IMR-90 (cell line): ENCODE data around the gene CPNE9. TPM values are rescaled to one million over a fixed set of nuclear protein-coding genes. Genes with fewer than 3 reads are reported as not detected.

Experiments
- ATAC-seq: fragments of 200-7000 bp; cut with Tn5 transposase; 2 replicates; pipeline ENCODE4 v1.9.1; 2020; ENCODE audit warnings: low read depth, mild to moderate bottlenecking, moderate library complexity
- BruUV-seq: library from RNA; stranded (reverse); fragments of 400-500 nt; replicated peaks from 2 replicates; lab custom pipeline; 2021; lab: Mats Ljungman, UMichigan
- CTCF ChIA-PET: fragments of 300-600 bp; formaldehyde crosslinking; extraction: SDS; loops from one replicate; lab custom pipeline; 2021; ENCODE audit warnings: antibody characterized with exemption; lab: Yijun Ruan, JAX
- POLR2A ChIA-PET: fragments of 300-600 bp; sonication (Branson Sonifier 250); formaldehyde crosslinking; loops from one replicate; lab custom pipeline; 2022; ENCODE audit warnings: antibody characterized with exemption; ENCODE audit not compliant: unreplicated experiment; lab: Charles Lee
- DNase-seq: peaks from one replicate; pipeline ENCODE4 v3.0.0; 2013
- H2AFZ ChIP-seq: replicated peaks from 2 replicates; pipeline ENCODE3; 2013; ENCODE audit warnings: low read length, mild to moderate bottlenecking; ENCODE audit not compliant: poor library complexity
- H2AK5ac ChIP-seq: 2 replicates; pipeline ENCODE4 v1.6.1; 2013; ENCODE audit warnings: low read depth, low read length, inconsistent platforms
- H2AK9ac ChIP-seq: replicated peaks from 2 replicates; pipeline ENCODE3; 2013; ENCODE audit warnings: mild to moderate bottlenecking, low read depth, low read length, moderate library complexity; ENCODE audit not compliant: poor library complexity
- H2BK120ac ChIP-seq: 2 replicates; pipeline ENCODE4 v1.6.1; 2013; ENCODE audit warnings: low read depth, low read length, inconsistent platforms
- H2BK15ac ChIP-seq: 3 replicates; pipeline ENCODE4 v1.6.1; 2013; ENCODE audit warnings: low read depth, low read length, inconsistent platforms
- H2BK20ac ChIP-seq: 2 replicates; pipeline ENCODE4 v1.6.1; 2013; ENCODE audit warnings: low read depth, mild to moderate bottlenecking, inconsistent platforms, low read length, moderate library complexity
- H2BK5ac ChIP-seq: 2 replicates; pipeline ENCODE4 v1.6.1; 2013; ENCODE audit warnings: mild to moderate bottlenecking, low read depth, low read length, inconsistent platforms; ENCODE audit not compliant: poor library complexity, severe bottlenecking
- H3K14ac ChIP-seq: replicated peaks from 2 replicates; pipeline ENCODE4 v1.6.1; 2013; ENCODE audit warnings: low read depth, low read length, inconsistent platforms
- H3K18ac ChIP-seq: 2 replicates; pipeline ENCODE4 v1.6.1; 2013; ENCODE audit warnings: low read depth, low read length, control low read depth
- H3K23ac ChIP-seq: 2 replicates; pipeline ENCODE4 v1.6.1; 2013; ENCODE audit warnings: low read depth, low read length, inconsistent platforms
- H3K27ac ChIP-seq: 2 replicates; pipeline ENCODE4 v1.5.1; 2013; ENCODE audit warnings: mild to moderate bottlenecking, control low read depth, low read length; ENCODE audit not compliant: insufficient read depth
- H3K27me3 ChIP-seq: 2 replicates; pipeline ENCODE4 v1.6.1; 2013; ENCODE audit warnings: low read length; ENCODE audit not compliant: control insufficient read depth, insufficient read depth
- H3K36me3 ChIP-seq: 2 replicates; pipeline ENCODE4 v1.6.1; 2013; ENCODE audit warnings: low read length, mixed read lengths; ENCODE audit not compliant: control insufficient read depth, insufficient read depth
- H3K4ac ChIP-seq: 2 replicates; pipeline ENCODE4 v1.6.1; 2013; ENCODE audit warnings: low read depth, low read length, inconsistent platforms
- H3K4me1 ChIP-seq: 2 replicates; pipeline ENCODE4 v1.6.1; 2013; ENCODE audit warnings: low read length, mixed read lengths; ENCODE audit not compliant: control insufficient read depth, insufficient read depth
- H3K4me2 ChIP-seq: 2 replicates; pipeline ENCODE4 v1.6.1; 2013; ENCODE audit warnings: low read depth, mild to moderate bottlenecking, control low read depth, low read length, moderate library complexity
- H3K4me3 ChIP-seq: 2 replicates; pipeline ENCODE4 v1.5.1; 2013; ENCODE audit warnings: low read depth, mild to moderate bottlenecking, control low read depth, low read length, moderate library complexity; ENCODE audit not compliant: insufficient read depth
- H3K56ac ChIP-seq: 2 replicates; pipeline ENCODE4 v1.6.1; 2013; ENCODE audit warnings: low read length, inconsistent platforms; ENCODE audit not compliant: insufficient read depth; ENCODE audit errors: extremely low read depth
- H3K79me1 ChIP-seq, 2 experiments: 2 replicates each; pipeline ENCODE4 v1.6.1; 2013; ENCODE audit warnings: low read length in 2 of 2, inconsistent platforms in 1 of 2, low read depth in 1 of 2
- H3K9ac ChIP-seq: 2 replicates; pipeline ENCODE4 v1.6.1; 2013; ENCODE audit warnings: low read depth, low read length, control low read depth
- H3K9me1 ChIP-seq: 2 replicates; pipeline ENCODE4 v1.6.1; 2013; ENCODE audit warnings: low read length, inconsistent platforms; ENCODE audit not compliant: insufficient read depth
- H3K9me3 ChIP-seq: 2 replicates; pipeline ENCODE4 v1.6.1; 2013; ENCODE audit warnings: low read length; ENCODE audit not compliant: control insufficient read depth, insufficient read depth
- H4K20me1 ChIP-seq: 2 replicates; pipeline ENCODE4 v1.6.1; 2013; ENCODE audit warnings: low read length, inconsistent platforms; ENCODE audit not compliant: insufficient read depth
- H4K5ac ChIP-seq: 2 replicates; pipeline ENCODE4 v1.6.1; 2013; ENCODE audit warnings: mild to moderate bottlenecking, low read depth, low read length, control low read depth
- H4K8ac ChIP-seq, 2 experiments: 2 replicates each; pipeline ENCODE4 v1.6.1; 2013; ENCODE audit warnings: low read depth in 2 of 2, low read length in 2 of 2, control low read depth in 1 of 2, inconsistent platforms in 1 of 2
- H4K91ac ChIP-seq: 2 replicates; pipeline ENCODE4 v1.6.1; 2013; ENCODE audit warnings: low read depth, low read length, inconsistent platforms; ENCODE audit not compliant: insufficient read depth
- MAFK ChIP-seq: IDR thresholded peaks from 2 replicates; pipeline ENCODE4 v1.6.1; 2012; ENCODE audit warnings: low read depth, low read length, improper control_type of control experiment
- MAZ ChIP-seq: IDR thresholded peaks from 2 replicates; pipeline ENCODE4 v1.6.1; 2012; ENCODE audit warnings: low read depth, mild to moderate bottlenecking, low read length, improper control_type of control experiment, moderate library complexity, borderline replicate concordance
- NFE2L2 ChIP-seq: fragments of 150-350 bp; IDR thresholded peaks from 2 replicates; pipeline ENCODE4 v1.6.1; 2016; ENCODE audit warnings: low read depth, mild to moderate bottlenecking, low read length
- WGBS, 2 experiments: methylation state at CpG; one replicate each; pipeline versions ENCODE4 v1.1.5 to v1.1.7; 2013; ENCODE audit warnings: missing lambda C conversion rate in 2 of 2; ENCODE audit not compliant: insufficient read length in 1 of 2; ENCODE audit errors: extremely low coverage in 2 of 2; 5-methylcytosine and 5-hydroxymethylcytosine counted together
- dilution Hi-C: fragments of 300-500 bp; cut with HindIII; formaldehyde crosslinking; loops from one replicate; pipeline ENCODE4 v1.14.3; 2018; ENCODE audit warnings: low sequenced_read_pairs; ENCODE audit not compliant: unreplicated experiment
- in situ Hi-C: fragments of 300-500 bp; cut with MboI; formaldehyde crosslinking; loops from 3 replicates; pipeline ENCODE4 v1.14.3; 2019; ENCODE audit warnings: low sequenced_read_pairs, inconsistent platforms, mixed read lengths
- intact Hi-C: fragments of 100-400 bp; cut with micrococcal nuclease; formaldehyde crosslinking; loops from 2 replicates; pipeline ENCODE4 v1.10.0; 2022
- polyA plus RNA-seq, 3 experiments: library from polyadenylated mRNA; depleted of rRNA; stranded (reverse); fragments of >200 nt; gene quantifications; 2 replicates each; pipeline ENCODE4 v1.2.3, GENCODE V29; 2012; ENCODE audit warnings: low replicate concordance in 1 of 3
- total RNA-seq: library from RNA; depleted of rRNA; stranded (reverse); fragments of >200 nt; gene quantifications from 2 replicates; pipeline ENCODE4 v1.2.3, GENCODE V29; 2012
- TF ChIP-seq, protein P1 (sequence below): conservative IDR thresholded peaks from 2 replicates; pipeline ENCODE4 v1.5.1; 2012; ENCODE audit warnings: mild to moderate bottlenecking, low read depth, low read length, improper control_type of control experiment

CPNE9 gene
- total and polyA plus RNA-seq, 2 of the 4 experiments (the other 2 are of a cell fraction), result not detected

DNA sequence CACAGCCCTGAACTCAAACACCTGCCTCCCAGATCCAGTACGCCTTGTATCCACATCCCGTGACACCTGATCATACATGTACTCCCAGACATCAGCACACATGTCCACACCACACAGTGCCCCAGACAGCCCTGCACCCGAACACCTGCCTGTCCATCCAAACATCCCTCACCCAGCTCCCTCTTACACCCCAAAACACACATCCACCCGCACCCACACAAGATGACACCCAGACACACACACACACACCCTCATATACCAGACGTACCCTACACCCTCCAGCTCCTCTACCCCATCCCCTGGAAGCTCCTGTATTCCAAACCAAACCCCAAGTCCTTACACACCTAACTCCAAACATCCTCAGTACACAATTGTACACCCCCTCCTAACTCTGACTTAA, 65.4 kb downstream of the CPNE9 start (continued):
- TF ChIP-seq, protein P1, sequence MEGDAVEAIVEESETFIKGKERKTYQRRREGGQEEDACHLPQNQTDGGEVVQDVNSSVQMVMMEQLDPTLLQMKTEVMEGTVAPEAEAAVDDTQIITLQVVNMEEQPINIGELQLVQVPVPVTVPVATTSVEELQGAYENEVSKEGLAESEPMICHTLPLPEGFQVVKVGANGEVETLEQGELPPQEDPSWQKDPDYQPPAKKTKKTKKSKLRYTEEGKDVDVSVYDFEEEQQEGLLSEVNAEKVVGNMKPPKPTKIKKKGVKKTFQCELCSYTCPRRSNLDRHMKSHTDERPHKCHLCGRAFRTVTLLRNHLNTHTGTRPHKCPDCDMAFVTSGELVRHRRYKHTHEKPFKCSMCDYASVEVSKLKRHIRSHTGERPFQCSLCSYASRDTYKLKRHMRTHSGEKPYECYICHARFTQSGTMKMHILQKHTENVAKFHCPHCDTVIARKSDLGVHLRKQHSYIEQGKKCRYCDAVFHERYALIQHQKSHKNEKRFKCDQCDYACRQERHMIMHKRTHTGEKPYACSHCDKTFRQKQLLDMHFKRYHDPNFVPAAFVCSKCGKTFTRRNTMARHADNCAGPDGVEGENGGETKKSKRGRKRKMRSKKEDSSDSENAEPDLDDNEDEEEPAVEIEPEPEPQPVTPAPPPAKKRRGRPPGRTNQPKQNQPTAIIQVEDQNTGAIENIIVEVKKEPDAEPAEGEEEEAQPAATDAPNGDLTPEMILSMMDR, result no peak

DNA sequence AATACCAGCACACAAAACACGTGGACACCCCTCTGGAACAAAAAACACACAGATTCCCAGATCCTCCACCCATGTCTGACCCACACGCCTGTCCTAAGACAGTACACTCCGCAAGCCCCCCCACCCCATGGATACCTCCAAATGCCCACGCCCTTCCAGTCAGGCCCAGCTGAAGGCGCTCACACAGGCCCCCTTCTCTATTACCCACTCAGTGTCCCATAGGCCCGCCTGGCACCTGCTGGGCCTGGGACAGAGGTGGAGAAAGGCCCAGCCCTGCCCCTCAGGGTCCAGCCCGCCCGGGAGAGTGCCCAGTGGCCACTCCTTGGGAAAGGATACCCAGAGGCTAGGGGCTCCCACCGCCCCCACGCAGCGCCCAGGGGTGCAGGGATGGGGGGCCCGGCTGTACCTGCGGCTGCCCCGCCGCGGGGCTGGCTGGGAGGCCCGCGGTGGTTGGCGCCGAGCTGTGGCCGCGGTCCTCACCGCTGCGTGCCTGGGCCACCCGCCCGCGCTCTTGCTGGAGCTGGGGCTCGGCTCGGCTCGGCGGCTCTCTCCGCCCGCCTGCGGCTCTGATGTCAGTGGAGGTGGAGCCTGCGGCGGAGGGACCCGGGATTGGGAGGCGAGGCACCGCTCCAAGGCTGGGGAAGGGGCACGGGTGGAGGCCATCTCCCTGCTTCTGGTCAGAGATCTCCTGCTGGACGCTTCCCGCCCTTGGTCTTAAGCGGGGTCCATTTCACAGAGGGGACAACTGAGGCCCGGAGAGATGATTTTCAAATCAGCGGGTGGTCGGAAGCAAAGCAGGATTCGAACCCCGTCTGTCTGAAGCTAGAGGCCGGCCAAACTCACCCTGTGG, 66.0 kb downstream of the CPNE9 start, which contains the start of gene CAMK1:
CAMK1 (minus strand) TSS at position 522 of the 850 bp plus-strand sequence. CDS start 2,198 bp downstream, outside the sequence.
- Histone ChIP-seq H2AK5ac (peak within 1 kb of the TSS; percentile 96), H2AFZ (peak within 1 kb of the TSS; percentile 98), H3K9ac (peak within 1 kb of the TSS; percentile 88), H3K18ac (peak within 1 kb of the TSS; percentile 87), H2AK9ac (peak within 1 kb of the TSS; percentile 87), H2BK120ac (peak within 1 kb of the TSS; percentile 39), H2BK5ac (peak within 1 kb of the TSS; percentile 42), H3K9me1 (peaks cover 28% of the 10 kb centered on the region), H3K9me3 (no peaks in the 10 kb centered on the region), H3K56ac (peak within 1 kb of the TSS; percentile 68; the same call in 1 of the 2 replicates), H3K14ac (peak within 1 kb of the TSS; percentile 85), H3K4me3 (peak within 1 kb of the TSS; percentile 72), H3K4me1 (peaks cover 27% of the 10 kb centered on the region), H3K27ac (peak within 1 kb of the TSS; percentile 66), H4K20me1 (peaks cover 8% of the 10 kb centered on the region; the same call in 1 of the 2 replicates), H4K5ac (peak within 1 kb of the TSS; percentile 86), H3K27me3 (no peaks in the 10 kb centered on the region), H4K8ac (peak within 1 kb of the TSS; percentile 76 to 94), H4K91ac (peak within 1 kb of the TSS; percentile 80), H2BK15ac (peak within 1 kb of the TSS; percentile 48; the same call in 1 of the 3 replicates), H3K4ac (peak within 1 kb of the TSS; percentile 78), H3K23ac (peak within 1 kb of the TSS; percentile 60), H2BK20ac (no peak within 1 kb of the TSS), H3K36me3 (0 out of 2 replicates have a peak, but pooled peaks cover 1% of the 10 kb centered on the region), H3K79me1 (peaks cover 16 to 46% of the 10 kb centered on the region in 2 experiments; a peak in 3 of 4 replicates), H3K4me2 (peak within 1 kb of the TSS; percentile 98)
- dilution Hi-C loops, result no loop called here
- intact Hi-C loops, result no loop called here
- CTCF ChIA-PET, result no interaction called here
- BruUV-seq, result no TSS peak
- WGBS, 2 experiments, result 3% methylated on average over 19 of the region's 49 CpGs; no CpG with 5 or more reads in 1 of the 2 experiments
- DNase-seq (peak; percentile 58), ATAC-seq (peak; percentile 97)
- in situ Hi-C loops, result no loop called here
- POLR2A ChIA-PET, result no interaction called here
- TF ChIP-seq MAZ (peak; percentile 39; the same call in 1 of the 2 replicates), MAFK (no peak), NFE2L2 (no peak)
